Measurements from ENCODE around the gene SLC35F1. TPM values are rescaled to one million over a fixed set of nuclear protein-coding genes. Genes with fewer than 3 reads are reported as not detected.

The SLC35F1 gene
- total RNA-seq, 4 donors from 2014 or later, result 0.08 to 0.57 (median 0.09) TPM

- WGBS, 2 donors, result 22 to 27% methylated on average over 5 of the region's 5 CpGs
- DNase-seq, result no peak
Measured at GRCh38 chr6:118134736-118135135, 227.7 kb downstream of the SLC35F1 start.

GRCh38 chr6:118135371-118135770, 228.3 kb downstream of the SLC35F1 start:
- intact Hi-C loops (cut with DNase I), result no loop called here
- 80 to 97% methylated on average over 2 of the region's 2 CpGs for WGBS, 2 donors

More at GRCh38 chr6:118134736-118135135, 227.7 kb downstream of the SLC35F1 start:
- H3K4me1 ChIP-seq, result peaks cover 0 to 16% (median 0%) of the 10 kb centered on the region in 3 donors
- intact Hi-C loops (cut with DNase I), result no loop called here
- H3K27ac ChIP-seq, result no peak overlapping the region
- H3K27me3 ChIP-seq, result no peaks in the 10 kb centered on the region
- H3K36me3 ChIP-seq, result no peaks in the 10 kb centered on the region
- H3K9me3 ChIP-seq, result no peaks in the 10 kb centered on the region
- H3K4me3 ChIP-seq, result no peak overlapping the region
- TF ChIP-seq CTCF (IDR thresholded peaks at IDR 0.05), result no peak
- TF ChIP-seq POLR2A (IDR thresholded peaks at IDR 0.05), result no peak

GRCh38 chr6:118141211-118141610, 234.1 kb downstream of the SLC35F1 start:
- Histone ChIP-seq H3K4me1 (peaks cover 0 to 2% (median 0%) of the 10 kb centered on the region in 3 donors), H3K4me3 (no peak overlapping the region), H3K9me3 (no peaks in the 10 kb centered on the region), H3K27me3 (no peaks in the 10 kb centered on the region), H3K27ac (no peak overlapping the region), H3K36me3 (no peaks in the 10 kb centered on the region)
- TF ChIP-seq CTCF (IDR thresholded peaks at IDR 0.05) (no peak), POLR2A (IDR thresholded peaks at IDR 0.05) (no peak)
- 81 to 83% methylated on average over 1 of the region's 1 CpG for WGBS, 2 donors
- intact Hi-C loops (cut with DNase I), result no loop called here
- DNase-seq, result no peak

More at GRCh38 chr6:118135371-118135770, 228.3 kb downstream of the SLC35F1 start:
- Histone ChIP-seq H3K27ac (no peak overlapping the region), H3K4me1 (peaks cover 0 to 16% (median 0%) of the 10 kb centered on the region in 3 donors), H3K9me3 (no peaks in the 10 kb centered on the region), H3K4me3 (no peak overlapping the region), H3K27me3 (no peaks in the 10 kb centered on the region), H3K36me3 (no peaks in the 10 kb centered on the region)
- no peak for TF ChIP-seq POLR2A (IDR thresholded peaks at IDR 0.05)
- no peak for TF ChIP-seq CTCF (IDR thresholded peaks at IDR 0.05)
- no peak for DNase-seq

GRCh38 chr6:118146584-118146983, 239.5 kb downstream of the SLC35F1 start:
- intact Hi-C loops (cut with DNase I), result no loop called here
- WGBS, 2 donors, result 6 to 25% methylated on average over 1 of the region's 1 CpG
- peaks cover 0 to 3% (median 0%) of the 10 kb centered on the region in 3 donors for H3K4me1 ChIP-seq
- no peak overlapping the region for H3K4me3 ChIP-seq
- DNase-seq, result no peak
- no peaks in the 10 kb centered on the region for H3K36me3 ChIP-seq
- H3K9me3 ChIP-seq, result no peaks in the 10 kb centered on the region
- H3K27me3 ChIP-seq, result no peaks in the 10 kb centered on the region
- TF ChIP-seq POLR2A (IDR thresholded peaks at IDR 0.05) (no peak), CTCF (IDR thresholded peaks at IDR 0.05) (no peak)
- H3K27ac ChIP-seq, result no peak overlapping the region

GRCh38 chr6:118147511-118147910, 240.4 kb downstream of the SLC35F1 start:
- intact Hi-C loops (cut with DNase I), result no loop called here
- no peak overlapping the region for H3K27ac ChIP-seq
- peaks cover 0 to 3% (median 0%) of the 10 kb centered on the region in 3 donors for H3K4me1 ChIP-seq
- 80% methylated on average over 5 of the region's 5 CpGs for WGBS, 2 donors
- H3K4me3 ChIP-seq, result no peak overlapping the region
- no peak for DNase-seq
- H3K9me3 ChIP-seq, result no peaks in the 10 kb centered on the region
- H3K27me3 ChIP-seq, result no peaks in the 10 kb centered on the region
- H3K36me3 ChIP-seq, result no peaks in the 10 kb centered on the region
- TF ChIP-seq CTCF (IDR thresholded peaks at IDR 0.05) (no peak), POLR2A (IDR thresholded peaks at IDR 0.05) (no peak)
